MM.1S (cell line): ENCODE data around the gene LTN1.

Source experiments
- DNase-seq: peaks from one replicate; pipeline ENCODE4 v3.0.0-alpha.2; 2015
- H2AFZ ChIP-seq: fragments of 300-600 bp; sonication (generic); 2 replicates; pipeline ENCODE4 v1.6.0; 2016; ENCODE audit warnings: antibody characterized with exemption, low read length
- H3F3A ChIP-seq: fragments of 300-600 bp; sonication (generic); 2 replicates; pipeline ENCODE4 v1.6.1; 2016; ENCODE audit warnings: mild to moderate bottlenecking, antibody characterized with exemption, low read length, moderate library complexity, mixed read lengths; ENCODE audit not compliant: insufficient read depth
- H3K27ac ChIP-seq: fragments of 300-600 bp; sonication (generic); 2 replicates; pipeline ENCODE4 v1.5.1; 2016; ENCODE audit warnings: mild to moderate bottlenecking, low read length
- H3K27me3 ChIP-seq: fragments of 300-600 bp; sonication (generic); replicated peaks from 2 replicates; pipeline ENCODE4 v1.6.0; 2016; ENCODE audit warnings: low read length; ENCODE audit not compliant: insufficient read depth
- H3K36me3 ChIP-seq: fragments of 300-600 bp; sonication (generic); replicated peaks from 2 replicates; pipeline ENCODE4 v1.6.1; 2016; ENCODE audit warnings: mild to moderate bottlenecking, low read length, mixed read lengths; ENCODE audit not compliant: insufficient read depth
- H3K4me1 ChIP-seq: fragments of 300-600 bp; sonication (generic); 2 replicates; pipeline ENCODE4 v1.6.1; 2016; ENCODE audit warnings: low read length, mixed read lengths
- H3K4me2 ChIP-seq: fragments of 300-600 bp; sonication (generic); 2 replicates; pipeline ENCODE4 v1.6.0; 2016; ENCODE audit warnings: low read depth, low read length
- H3K4me3 ChIP-seq: fragments of 300-600 bp; sonication (generic); 2 replicates; pipeline ENCODE4 v1.5.1; 2016; ENCODE audit warnings: low read length, mixed read lengths
- H3K79me2 ChIP-seq: fragments of 300-600 bp; sonication (generic); 2 replicates; pipeline ENCODE4 v1.6.1; 2016; ENCODE audit warnings: mixed run types, low read length, mixed read lengths
- H3K9ac ChIP-seq: fragments of 300-600 bp; sonication (generic); 2 replicates; pipeline ENCODE4 v1.6.1; 2016; ENCODE audit warnings: low read length, mixed read lengths
- H3K9me2 ChIP-seq: fragments of 300-600 bp; sonication (generic); replicated peaks from 2 replicates; pipeline ENCODE4 v1.6.1; 2016; ENCODE audit warnings: mild to moderate bottlenecking, low read length, mixed read lengths; ENCODE audit not compliant: insufficient read depth
- H3K9me3 ChIP-seq: fragments of 300-600 bp; sonication (generic); replicated peaks from 2 replicates; pipeline ENCODE4 v1.6.1; 2016; ENCODE audit warnings: mild to moderate bottlenecking, low read length, mixed read lengths; ENCODE audit not compliant: insufficient read depth
- H4K20me1 ChIP-seq: fragments of 300-600 bp; sonication (generic); 2 replicates; pipeline ENCODE4 v1.6.1; 2016; ENCODE audit warnings: mild to moderate bottlenecking, low read length, moderate library complexity, mixed read lengths; ENCODE audit not compliant: insufficient read depth
- CTCF ChIP-seq: fragments of 300-600 bp; sonication (generic); IDR thresholded peaks from 2 replicates; pipeline ENCODE4 v1.5.1; 2016; ENCODE audit warnings: antibody characterized with exemption, low read length, mixed read lengths
- EZH2 ChIP-seq: fragments of 300-600 bp; sonication (generic); optimal IDR thresholded peaks from 2 replicates; pipeline ENCODE3; 2017; ENCODE audit warnings: low read depth, mild to moderate bottlenecking, antibody characterized with exemption, low read length, mixed read lengths
- EZH2phosphoT487 ChIP-seq: fragments of 300-600 bp; sonication (generic); IDR thresholded peaks from 2 replicates; pipeline ENCODE4 v1.6.1; 2018; ENCODE audit warnings: antibody characterized with exemption, low read length

LTN1 gene

DNA sequence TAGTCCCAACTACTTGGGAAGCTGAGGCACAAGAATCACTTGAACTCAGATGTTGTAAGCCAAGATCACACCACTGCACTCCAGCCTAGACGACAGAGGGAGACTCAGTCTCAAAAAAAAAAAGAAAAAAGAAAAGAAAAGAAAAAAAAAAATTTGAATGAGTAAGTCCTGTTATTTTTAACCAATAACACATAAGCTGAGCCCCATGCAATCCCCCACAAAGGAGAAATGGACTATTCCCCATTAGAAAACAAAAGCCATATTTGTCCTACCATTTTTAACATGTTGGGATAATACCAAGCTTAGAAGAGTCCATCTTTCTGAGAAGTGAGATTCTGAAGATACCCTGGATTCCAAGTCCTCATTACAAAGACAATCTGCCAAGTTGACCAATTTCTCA, 32.4 kb downstream of the LTN1 start:
- Histone ChIP-seq H3K27me3 (no peaks in the 10 kb centered on the region), H4K20me1 (no peaks in the 10 kb centered on the region), H3K36me3 (no peaks in the 10 kb centered on the region; the same call in 1 of the 2 replicates), H3F3A (no peaks in the 10 kb centered on the region), H3K79me2 (no peaks in the 10 kb centered on the region), H3K9me3 (no peaks in the 10 kb centered on the region), H3K4me1 (no peaks in the 10 kb centered on the region), H3K4me3 (no peak overlapping the region), H3K9me2 (no peaks in the 10 kb centered on the region), H3K9ac (no peak overlapping the region), H2AFZ (no peak overlapping the region), H3K27ac (no peak overlapping the region), H3K4me2 (no peak overlapping the region)
- DNase-seq, result no peak
- no peak for TF ChIP-seq EZH2
- TF ChIP-seq CTCF, result no peak
- no peak for TF ChIP-seq EZH2phosphoT487

- H3K27me3 ChIP-seq, result no peaks in the 10 kb centered on the region
- no peaks in the 10 kb centered on the region for H3K79me2 ChIP-seq
- no peaks in the 10 kb centered on the region for H3K9me3 ChIP-seq
- H2AFZ ChIP-seq, result no peak overlapping the region
- no peak for DNase-seq
- H3K9ac ChIP-seq, result no peak overlapping the region
- H3K4me2 ChIP-seq, result no peak overlapping the region
- no peak overlapping the region for H3K4me3 ChIP-seq
- no peaks in the 10 kb centered on the region for H4K20me1 ChIP-seq
- H3K4me1 ChIP-seq, result no peaks in the 10 kb centered on the region
- TF ChIP-seq EZH2phosphoT487 (no peak), CTCF (no peak), EZH2 (no peak)
- no peak overlapping the region for H3K27ac ChIP-seq
- no peaks in the 10 kb centered on the region for H3F3A ChIP-seq
- no peaks in the 10 kb centered on the region; the same call in 1 of the 2 replicates for H3K36me3 ChIP-seq
- no peaks in the 10 kb centered on the region for H3K9me2 ChIP-seq
Observed at GRCh38 chr21:28959367-28960099, 33.1 kb downstream of the LTN1 start.

DNA sequence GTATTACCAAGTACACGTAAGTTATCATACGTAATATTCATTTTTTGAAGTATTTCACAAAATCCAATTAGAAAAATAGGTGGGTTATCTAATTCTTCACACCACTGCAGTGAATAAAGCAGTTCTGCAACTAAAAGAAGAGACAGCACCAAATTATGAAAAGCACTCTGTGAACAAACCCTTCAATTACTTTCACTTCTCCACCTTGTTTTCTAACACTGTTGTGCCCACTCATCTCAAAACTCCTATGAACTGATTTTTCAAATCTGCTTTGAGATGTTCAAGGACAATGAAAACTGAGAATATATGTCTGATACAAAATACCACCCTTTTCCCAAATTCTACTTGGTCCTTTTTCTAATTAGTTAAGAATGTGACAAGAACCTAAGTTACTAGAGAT, 39.4 kb downstream of the LTN1 start:
- no peak for TF ChIP-seq CTCF
- no peak for TF ChIP-seq EZH2
- no peak for TF ChIP-seq EZH2phosphoT487
- Histone ChIP-seq H3K9me2 (no peaks in the 10 kb centered on the region), H2AFZ (no peak overlapping the region), H3K4me3 (no peak overlapping the region), H3K27me3 (no peaks in the 10 kb centered on the region), H3K4me1 (no peaks in the 10 kb centered on the region), H3K27ac (no peak overlapping the region), H4K20me1 (no peaks in the 10 kb centered on the region), H3K79me2 (no peaks in the 10 kb centered on the region), H3F3A (no peaks in the 10 kb centered on the region), H3K36me3 (no peaks in the 10 kb centered on the region), H3K9me3 (no peaks in the 10 kb centered on the region), H3K4me2 (no peak overlapping the region), H3K9ac (no peak overlapping the region)
- no peak for DNase-seq
